ENCODE measurements around the gene FGFRL1. TPM values are rescaled to one million over a fixed set of nuclear protein-coding genes. Genes with fewer than 3 reads are reported as not detected.

Gene FGFRL1
- polyA plus RNA-seq, 1 donor from 2014 or later = 0.97 TPM

DNA sequence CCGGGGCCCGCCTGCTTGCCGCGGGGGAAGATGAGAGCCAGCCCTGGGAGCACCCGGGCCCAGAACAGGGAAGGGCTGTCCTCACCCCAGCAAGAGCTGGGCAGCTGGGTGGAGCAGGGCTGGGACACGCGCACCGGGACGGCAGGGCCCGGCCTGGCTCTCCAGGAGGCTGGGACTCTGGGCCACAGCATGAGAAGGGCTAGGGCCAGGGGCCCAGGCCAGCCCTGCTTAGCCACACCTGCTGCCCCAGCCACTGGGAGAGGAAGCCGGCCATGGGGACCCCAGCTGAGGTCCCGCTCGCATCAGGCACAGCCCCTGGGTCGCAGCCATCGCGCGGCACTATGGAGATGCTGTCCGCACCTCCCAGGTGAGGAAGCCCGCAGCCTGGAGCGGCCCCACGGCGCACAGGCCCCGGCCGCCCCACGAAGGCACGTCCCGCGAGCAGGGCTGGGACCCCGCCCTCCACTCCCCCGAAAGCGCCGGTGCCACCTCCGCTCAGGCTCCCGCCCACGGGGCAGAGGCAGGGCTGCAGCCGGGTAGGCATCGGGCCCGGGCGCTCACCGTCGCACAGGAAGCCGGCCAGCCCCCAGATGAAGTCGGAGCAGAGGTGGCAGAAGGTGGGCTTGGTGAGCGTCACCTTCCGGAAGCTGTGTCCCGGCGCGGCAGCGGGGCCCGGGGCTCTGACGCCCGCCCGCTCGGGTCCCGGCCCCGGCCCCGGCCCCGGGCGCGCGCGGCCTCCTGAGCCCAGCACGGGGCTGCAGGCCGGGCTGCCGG is 38.6 kb upstream of the FGFRL1 start:
- Histone ChIP-seq H3K27me3 (ENCODE audit: insufficient read depth, low read depth, low read length) (peaks cover 5% of the 10 kb centered on the region), H3K9ac (ENCODE audit: low read length) (peak overlapping the region; percentile 76), H3K4me2 (ENCODE audit: low read length) (peak overlapping the region; percentile 55), H3K36me3 (ENCODE audit: insufficient read depth, low read length) (no peaks in the 10 kb centered on the region), H3F3A (ENCODE audit: insufficient read depth, low read length, poor library complexity, severe bottlenecking) (no peaks in the 10 kb centered on the region), H4K20me1 (ENCODE audit: insufficient read depth) (no peaks in the 10 kb centered on the region), H2AFZ (ENCODE audit: low read depth, low read length) (no peak overlapping the region), H3K79me2 (replicated peaks; ENCODE audit: insufficient read depth, low read length) (no peaks in the 10 kb centered on the region), H3K9me3 (ENCODE audit: low read length) (no peaks in the 10 kb centered on the region), H3K9me2 (ENCODE audit: insufficient read depth, low read length) (no peaks in the 10 kb centered on the region), H3K27ac (ENCODE audit: low read length) (no peak overlapping the region), H3K4me3 (ENCODE audit: low read length) (peak overlapping the region; percentile 81)
- no peak for TF ChIP-seq POLR2AphosphoS5 (IDR thresholded peaks at IDR 0.05)
- peak; percentile 48 for TF ChIP-seq MXI1 (conservative IDR thresholded peaks at IDR 0.05; ENCODE audit: poor library complexity, severe bottlenecking)

DNA sequence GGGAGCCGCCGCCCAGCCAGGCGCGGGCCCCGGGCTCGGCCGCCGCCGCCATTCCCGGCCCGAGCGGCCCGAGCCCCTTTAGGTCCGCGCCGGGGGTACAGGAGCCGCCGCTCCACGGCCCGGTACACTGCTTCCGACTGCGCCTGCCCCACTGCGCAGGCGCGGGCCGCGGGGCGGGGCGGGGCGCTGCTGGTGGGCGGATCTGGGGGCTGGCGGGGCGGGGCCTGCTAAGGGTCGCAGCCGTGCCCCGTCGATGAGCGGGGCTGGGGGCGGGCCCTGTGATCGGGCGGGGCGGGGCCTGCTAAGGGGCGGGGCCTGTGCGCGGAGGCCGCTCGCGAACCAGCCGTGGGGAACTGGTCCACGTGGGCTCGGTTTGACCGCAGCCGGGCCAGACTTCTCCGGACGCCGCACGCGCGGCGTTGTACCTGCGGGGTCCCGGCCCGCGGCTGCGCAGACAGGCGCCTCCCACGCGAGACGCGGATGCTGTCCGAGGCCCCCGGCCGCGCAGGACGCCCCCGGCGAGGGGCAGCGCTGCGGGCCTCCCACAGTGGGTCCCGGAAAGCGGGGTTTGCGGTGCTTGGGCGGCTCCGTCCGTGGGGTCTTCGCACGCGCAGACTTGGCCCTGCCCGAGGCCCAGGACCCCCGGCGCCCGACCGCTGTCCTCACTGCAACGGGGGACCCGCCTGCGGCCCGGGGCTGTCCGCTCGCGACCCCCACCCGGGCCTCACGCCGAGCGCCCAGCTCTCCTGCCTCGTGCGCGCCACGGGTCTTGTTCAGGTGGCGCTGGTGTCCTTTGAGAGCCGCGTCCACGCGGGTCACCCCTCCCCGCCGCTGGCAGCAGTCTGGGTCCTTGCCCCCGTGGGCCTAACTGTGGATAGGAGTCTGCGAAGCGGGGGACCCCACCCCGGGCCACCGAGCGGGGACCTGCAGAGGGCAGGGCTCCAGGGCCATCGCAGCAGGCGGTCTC is 37.7 kb upstream of the FGFRL1 start, which contains the start of gene DGKQ:
Gene DGKQ (minus strand): TSS at position 139 of the 967 bp plus-strand sequence. CDS start 87 bp downstream, at position 52.
- H3K27me3 ChIP-seq (ENCODE audit: insufficient read depth, low read depth, low read length) = no peaks in the 10 kb centered on the region
- H3K27ac ChIP-seq (ENCODE audit: low read length) = no peak within 1 kb of the TSS
- H3K36me3 ChIP-seq (ENCODE audit: insufficient read depth, low read length) = no peaks in the 10 kb centered on the region
- peak within 1 kb of the TSS; percentile 81 for H3K4me3 ChIP-seq (ENCODE audit: low read length)
- TF ChIP-seq TAF1 (IDR thresholded peaks at IDR 0.05; ENCODE audit: low read depth) (no peak), EZH2 (IDR thresholded peaks at IDR 0.05; ENCODE audit: borderline replicate concordance, insufficient read depth, low read length, poor library complexity, severe bottlenecking) (no peak), POLR2AphosphoS5 (IDR thresholded peaks at IDR 0.05) (peak; percentile 64), EP300 (conservative IDR thresholded peaks at IDR 0.05; ENCODE audit: poor library complexity, severe bottlenecking) (no peak), RAD21 (conservative IDR thresholded peaks at IDR 0.05) (no peak), SMC3 (conservative IDR thresholded peaks at IDR 0.05; ENCODE audit: poor library complexity) (no peak)
- TF ChIP-seq, protein P1, sequence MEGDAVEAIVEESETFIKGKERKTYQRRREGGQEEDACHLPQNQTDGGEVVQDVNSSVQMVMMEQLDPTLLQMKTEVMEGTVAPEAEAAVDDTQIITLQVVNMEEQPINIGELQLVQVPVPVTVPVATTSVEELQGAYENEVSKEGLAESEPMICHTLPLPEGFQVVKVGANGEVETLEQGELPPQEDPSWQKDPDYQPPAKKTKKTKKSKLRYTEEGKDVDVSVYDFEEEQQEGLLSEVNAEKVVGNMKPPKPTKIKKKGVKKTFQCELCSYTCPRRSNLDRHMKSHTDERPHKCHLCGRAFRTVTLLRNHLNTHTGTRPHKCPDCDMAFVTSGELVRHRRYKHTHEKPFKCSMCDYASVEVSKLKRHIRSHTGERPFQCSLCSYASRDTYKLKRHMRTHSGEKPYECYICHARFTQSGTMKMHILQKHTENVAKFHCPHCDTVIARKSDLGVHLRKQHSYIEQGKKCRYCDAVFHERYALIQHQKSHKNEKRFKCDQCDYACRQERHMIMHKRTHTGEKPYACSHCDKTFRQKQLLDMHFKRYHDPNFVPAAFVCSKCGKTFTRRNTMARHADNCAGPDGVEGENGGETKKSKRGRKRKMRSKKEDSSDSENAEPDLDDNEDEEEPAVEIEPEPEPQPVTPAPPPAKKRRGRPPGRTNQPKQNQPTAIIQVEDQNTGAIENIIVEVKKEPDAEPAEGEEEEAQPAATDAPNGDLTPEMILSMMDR (IDR thresholded peaks at IDR 0.05; ENCODE audit: poor library complexity, severe bottlenecking) = no peak
- TF ChIP-seq, protein P2, sequence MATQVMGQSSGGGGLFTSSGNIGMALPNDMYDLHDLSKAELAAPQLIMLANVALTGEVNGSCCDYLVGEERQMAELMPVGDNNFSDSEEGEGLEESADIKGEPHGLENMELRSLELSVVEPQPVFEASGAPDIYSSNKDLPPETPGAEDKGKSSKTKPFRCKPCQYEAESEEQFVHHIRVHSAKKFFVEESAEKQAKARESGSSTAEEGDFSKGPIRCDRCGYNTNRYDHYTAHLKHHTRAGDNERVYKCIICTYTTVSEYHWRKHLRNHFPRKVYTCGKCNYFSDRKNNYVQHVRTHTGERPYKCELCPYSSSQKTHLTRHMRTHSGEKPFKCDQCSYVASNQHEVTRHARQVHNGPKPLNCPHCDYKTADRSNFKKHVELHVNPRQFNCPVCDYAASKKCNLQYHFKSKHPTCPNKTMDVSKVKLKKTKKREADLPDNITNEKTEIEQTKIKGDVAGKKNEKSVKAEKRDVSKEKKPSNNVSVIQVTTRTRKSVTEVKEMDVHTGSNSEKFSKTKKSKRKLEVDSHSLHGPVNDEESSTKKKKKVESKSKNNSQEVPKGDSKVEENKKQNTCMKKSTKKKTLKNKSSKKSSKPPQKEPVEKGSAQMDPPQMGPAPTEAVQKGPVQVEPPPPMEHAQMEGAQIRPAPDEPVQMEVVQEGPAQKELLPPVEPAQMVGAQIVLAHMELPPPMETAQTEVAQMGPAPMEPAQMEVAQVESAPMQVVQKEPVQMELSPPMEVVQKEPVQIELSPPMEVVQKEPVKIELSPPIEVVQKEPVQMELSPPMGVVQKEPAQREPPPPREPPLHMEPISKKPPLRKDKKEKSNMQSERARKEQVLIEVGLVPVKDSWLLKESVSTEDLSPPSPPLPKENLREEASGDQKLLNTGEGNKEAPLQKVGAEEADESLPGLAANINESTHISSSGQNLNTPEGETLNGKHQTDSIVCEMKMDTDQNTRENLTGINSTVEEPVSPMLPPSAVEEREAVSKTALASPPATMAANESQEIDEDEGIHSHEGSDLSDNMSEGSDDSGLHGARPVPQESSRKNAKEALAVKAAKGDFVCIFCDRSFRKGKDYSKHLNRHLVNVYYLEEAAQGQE (IDR thresholded peaks at IDR 0.05; ENCODE audit: borderline replicate concordance) = no peak
- H3K9me3 ChIP-seq (ENCODE audit: low read length) = no peaks in the 10 kb centered on the region
- no peaks in the 10 kb centered on the region for H3K79me2 ChIP-seq (replicated peaks; ENCODE audit: insufficient read depth, low read length)
- H3K9ac ChIP-seq (ENCODE audit: low read length) = peak within 1 kb of the TSS; percentile 76
- H3F3A ChIP-seq (ENCODE audit: insufficient read depth, low read length, poor library complexity, severe bottlenecking) = no peaks in the 10 kb centered on the region
- H3K9me2 ChIP-seq (ENCODE audit: insufficient read depth, low read length) = no peaks in the 10 kb centered on the region
- H3K4me2 ChIP-seq (ENCODE audit: low read length) = peak within 1 kb of the TSS; percentile 55
- no peak within 1 kb of the TSS for H2AFZ ChIP-seq (ENCODE audit: low read depth, low read length)
- no peaks in the 10 kb centered on the region for H4K20me1 ChIP-seq (ENCODE audit: insufficient read depth)

Measured in neural cell (in vitro differentiated cells).